WTC11 (cell line): ENCODE data around the gene ZBTB20. TPM values are rescaled to one million over a fixed set of nuclear protein-coding genes. Genes with fewer than 3 reads are reported as not detected.

Experiments used
- ATAC-seq: fragments of 200-7000 bp; cut with Tn5 transposase; 2 replicates; pipeline ENCODE4 v1.10.0; 2021; ENCODE audit warnings: mild to moderate bottlenecking, moderate library complexity
- CTCF ChIA-PET: fragments of 300-600 bp; sonication (Branson Sonifier 250); formaldehyde crosslinking; loops from one replicate; lab custom pipeline; 2021; ENCODE audit warnings: antibody characterized with exemption; lab: Charles Lee
- POLR2A ChIA-PET: fragments of 350-600 bp; sonication (Branson Sonifier 250); formaldehyde crosslinking; loops from one replicate; lab custom pipeline; 2021; ENCODE audit warnings: antibody characterized with exemption; lab: Charles Lee
- DNase-seq: peaks from one replicate; pipeline ENCODE4 v3.0.0; 2021; ENCODE audit warnings: low spot score
- H3K27ac Mint-ChIP-seq: 2 replicates; pipeline ENCODE4 v1.8.0; 2021; ENCODE audit warnings: mixed read lengths
- H3K27me3 Mint-ChIP-seq: 2 replicates; pipeline ENCODE4 v1.8.0; 2021; ENCODE audit warnings: low read depth, mild to moderate bottlenecking, moderate library complexity, mixed read lengths
- H3K36me3 Mint-ChIP-seq: 2 replicates; pipeline ENCODE4 v1.8.0; 2021; ENCODE audit warnings: mixed read lengths
- H3K4me1 Mint-ChIP-seq: 2 replicates; pipeline ENCODE4 v1.8.0; 2022; ENCODE audit warnings: mixed read lengths
- H3K4me3 Mint-ChIP-seq: 2 replicates; pipeline ENCODE4 v1.8.0; 2021; ENCODE audit warnings: mild to moderate bottlenecking, moderate library complexity, mixed read lengths
- H3K9me3 Mint-ChIP-seq: 2 replicates; pipeline ENCODE4 v1.8.0; 2021; ENCODE audit warnings: mixed read lengths
- CBFB ChIP-seq: sonication (generic); formaldehyde crosslinking; IDR thresholded peaks from 2 replicates; pipeline ENCODE4 v1.8.1; 2022; ENCODE audit warnings: mild to moderate bottlenecking, low read depth, missing genetic modification reagents
- ESRRA ChIP-seq: sonication (generic); formaldehyde crosslinking; IDR thresholded peaks from 2 replicates; pipeline ENCODE4 v1.8.1; 2022; ENCODE audit warnings: mild to moderate bottlenecking, missing genetic modification reagents, borderline replicate concordance
- ETV6 ChIP-seq: sonication (generic); formaldehyde crosslinking; IDR thresholded peaks from 2 replicates; pipeline ENCODE4 v1.8.1; 2022; ENCODE audit warnings: mild to moderate bottlenecking, missing genetic modification reagents
- GRHL2 ChIP-seq: fragments of 250-450 bp; sonication (Bioruptor Pico); IDR thresholded peaks from 2 replicates; pipeline ENCODE4 v1.8.0; 2022; ENCODE audit warnings: mild to moderate bottlenecking, moderate library complexity; ENCODE audit not compliant: insufficient replicate concordance, severe bottlenecking
- HMGA2 ChIP-seq: fragments of 250-450 bp; sonication (Bioruptor Pico); IDR thresholded peaks from 2 replicates; pipeline ENCODE4 v1.4.0; 2021; ENCODE audit warnings: mild to moderate bottlenecking, moderate library complexity
- JAZF1 ChIP-seq: fragments of 250-450 bp; sonication (Bioruptor Pico); IDR thresholded peaks from 2 replicates; pipeline ENCODE4 v1.9.0; 2021; ENCODE audit warnings: moderate library complexity, mild to moderate bottlenecking, inconsistent platforms
- KAT7 ChIP-seq: sonication (generic); formaldehyde crosslinking; IDR thresholded peaks from 2 replicates; pipeline ENCODE4 v1.8.1; 2023; ENCODE audit warnings: missing genetic modification reagents, mild to moderate bottlenecking, borderline replicate concordance
- MYBL2 ChIP-seq: sonication (generic); formaldehyde crosslinking; IDR thresholded peaks from 2 replicates; pipeline ENCODE4 v1.8.1; 2023; ENCODE audit warnings: mild to moderate bottlenecking, moderate library complexity, missing genetic modification reagents
- NFE2L1 ChIP-seq: sonication (generic); formaldehyde crosslinking; IDR thresholded peaks from 2 replicates; pipeline ENCODE4 v1.8.1; 2023; ENCODE audit warnings: missing genetic modification reagents
- NR1H2 ChIP-seq: sonication (generic); formaldehyde crosslinking; IDR thresholded peaks from 2 replicates; pipeline ENCODE4 v1.9.0; 2021; ENCODE audit warnings: mild to moderate bottlenecking, moderate library complexity, missing genetic modification reagents
- NR2C2 ChIP-seq: sonication (generic); formaldehyde crosslinking; IDR thresholded peaks from 2 replicates; pipeline ENCODE4 v1.8.0; 2022; ENCODE audit warnings: mild to moderate bottlenecking, missing genetic modification reagents
- NR3C1 ChIP-seq: sonication (generic); formaldehyde crosslinking; conservative IDR thresholded peaks from 2 replicates; pipeline ENCODE4 v1.8.1; 2023; ENCODE audit warnings: low read depth, mild to moderate bottlenecking, missing genetic modification reagents
- SMAD4 ChIP-seq: sonication (generic); formaldehyde crosslinking; IDR thresholded peaks from 2 replicates; pipeline ENCODE4 v1.8.0; 2022; ENCODE audit warnings: mild to moderate bottlenecking, missing genetic modification reagents
- ZNF121 ChIP-seq: sonication (generic); formaldehyde crosslinking; IDR thresholded peaks from 2 replicates; pipeline ENCODE4 v1.8.0; 2023; ENCODE audit warnings: missing genetic modification reagents
- ZNF219 ChIP-seq: sonication (generic); formaldehyde crosslinking; IDR thresholded peaks from 2 replicates; pipeline ENCODE4 v1.8.0; 2023; ENCODE audit warnings: missing genetic modification reagents, mild to moderate bottlenecking, borderline replicate concordance
- ZNF317 ChIP-seq: sonication (generic); formaldehyde crosslinking; IDR thresholded peaks from 2 replicates; pipeline ENCODE4 v1.8.1; 2023; ENCODE audit warnings: low read depth, mild to moderate bottlenecking, moderate library complexity, missing genetic modification reagents, borderline replicate concordance
- ZNF416 ChIP-seq: fragments of 250-450 bp; sonication (Bioruptor Pico); IDR thresholded peaks from 2 replicates; pipeline ENCODE4 v1.9.0; 2021; ENCODE audit warnings: mild to moderate bottlenecking, inconsistent platforms
- ZNF423 ChIP-seq: fragments of 250-450 bp; sonication (Bioruptor Pico); IDR thresholded peaks from 2 replicates; pipeline ENCODE4 v2.1.2; 2022; ENCODE audit warnings: mild to moderate bottlenecking, moderate library complexity
- total RNA-seq: library from RNA; stranded (reverse); gene quantifications from 3 replicates; pipeline ENCODE4 v1.2.3, GENCODE V29; 2021
- TF ChIP-seq, protein P1 (sequence below): fragments of 250-450 bp; sonication (Bioruptor Pico); IDR thresholded peaks from 2 replicates; pipeline ENCODE4 v1.9.0; 2021; ENCODE audit warnings: mild to moderate bottlenecking
- TF ChIP-seq, protein P2 (sequence below): sonication (generic); formaldehyde crosslinking; IDR thresholded peaks from 2 replicates; pipeline ENCODE4 v1.8.0; 2022; ENCODE audit warnings: mild to moderate bottlenecking, missing genetic modification reagents
- TF ChIP-seq, protein P3 (sequence below): sonication (generic); formaldehyde crosslinking; IDR thresholded peaks from 2 replicates; pipeline ENCODE4 v1.8.1; 2023; ENCODE audit warnings: mild to moderate bottlenecking, missing genetic modification reagents, moderate library complexity
- TF ChIP-seq, protein P4 (sequence below): sonication (generic); formaldehyde crosslinking; IDR thresholded peaks from 2 replicates; pipeline ENCODE4 v1.8.1; 2022; ENCODE audit warnings: low read depth, missing genetic modification reagents, borderline replicate concordance
- TF ChIP-seq, protein P5 (sequence below): sonication (generic); formaldehyde crosslinking; IDR thresholded peaks from 2 replicates; pipeline ENCODE4 v1.8.1; 2023; ENCODE audit warnings: mild to moderate bottlenecking, missing genetic modification reagents
- TF ChIP-seq, protein P6 (sequence below): sonication (generic); formaldehyde crosslinking; IDR thresholded peaks from 2 replicates; pipeline ENCODE4 v1.8.1; 2022; ENCODE audit warnings: low read depth, mild to moderate bottlenecking, moderate library complexity, missing genetic modification reagents, borderline replicate concordance
- TF ChIP-seq, protein P7 (sequence below): sonication (generic); formaldehyde crosslinking; IDR thresholded peaks from 2 replicates; pipeline ENCODE4 v1.8.0; 2022; ENCODE audit warnings: mild to moderate bottlenecking, missing genetic modification reagents

ZBTB20 gene
- total RNA-seq, 1 experiment from 2014 or later, result 1.5 TPM

DNA sequence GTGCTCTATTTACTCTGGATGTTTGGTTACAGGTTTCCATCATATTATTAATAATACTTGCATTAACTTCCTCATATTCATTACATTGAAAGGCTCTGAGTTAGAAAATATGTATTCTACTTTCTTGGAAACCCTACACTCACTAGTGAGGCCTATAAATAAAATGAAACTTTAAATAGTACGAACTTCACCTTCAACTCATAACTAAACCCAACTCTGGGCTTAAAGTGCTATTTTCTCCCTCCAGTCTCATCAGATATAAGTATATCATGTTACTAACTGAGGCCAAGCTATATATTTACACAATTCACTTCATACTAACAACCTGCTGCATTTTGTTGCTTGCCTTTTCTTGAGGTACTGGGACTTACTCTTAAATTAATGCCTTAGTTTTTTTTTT is 546.5 kb downstream of the ZBTB20 start:
- ATAC-seq, result no peak
- TF ChIP-seq, protein P1, sequence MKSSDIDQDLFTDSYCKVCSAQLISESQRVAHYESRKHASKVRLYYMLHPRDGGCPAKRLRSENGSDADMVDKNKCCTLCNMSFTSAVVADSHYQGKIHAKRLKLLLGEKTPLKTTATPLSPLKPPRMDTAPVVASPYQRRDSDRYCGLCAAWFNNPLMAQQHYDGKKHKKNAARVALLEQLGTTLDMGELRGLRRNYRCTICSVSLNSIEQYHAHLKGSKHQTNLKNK, result no peak
- TF ChIP-seq ZNF317, result no peak
- no peak for TF ChIP-seq ZNF423 (CRISPR knock-in tag)
- no peak for TF ChIP-seq SMAD4 (CRISPR knock-in tag)
- TF ChIP-seq ZNF416 (CRISPR knock-in tag), result no peak
- no peak for TF ChIP-seq HMGA2
- TF ChIP-seq ETV6, result no peak
- no peak for TF ChIP-seq NR2C2 (CRISPR knock-in tag)
- no peak for TF ChIP-seq KAT7
- TF ChIP-seq CBFB (CRISPR knock-in tag), result no peak
- no peak for TF ChIP-seq NR3C1 (CRISPR knock-in tag)
- TF ChIP-seq, protein P2, sequence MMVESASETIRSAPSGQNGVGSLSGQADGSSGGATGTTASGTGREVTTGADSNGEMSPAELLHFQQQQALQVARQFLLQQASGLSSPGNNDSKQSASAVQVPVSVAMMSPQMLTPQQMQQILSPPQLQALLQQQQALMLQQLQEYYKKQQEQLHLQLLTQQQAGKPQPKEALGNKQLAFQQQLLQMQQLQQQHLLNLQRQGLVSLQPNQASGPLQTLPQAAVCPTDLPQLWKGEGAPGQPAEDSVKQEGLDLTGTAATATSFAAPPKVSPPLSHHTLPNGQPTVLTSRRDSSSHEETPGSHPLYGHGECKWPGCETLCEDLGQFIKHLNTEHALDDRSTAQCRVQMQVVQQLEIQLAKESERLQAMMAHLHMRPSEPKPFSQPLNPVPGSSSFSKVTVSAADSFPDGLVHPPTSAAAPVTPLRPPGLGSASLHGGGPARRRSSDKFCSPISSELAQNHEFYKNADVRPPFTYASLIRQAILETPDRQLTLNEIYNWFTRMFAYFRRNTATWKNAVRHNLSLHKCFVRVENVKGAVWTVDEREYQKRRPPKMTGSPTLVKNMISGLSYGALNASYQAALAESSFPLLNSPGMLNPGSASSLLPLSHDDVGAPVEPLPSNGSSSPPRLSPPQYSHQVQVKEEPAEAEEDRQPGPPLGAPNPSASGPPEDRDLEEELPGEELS (CRISPR knock-in tag), result no peak
- TF ChIP-seq, protein P3, sequence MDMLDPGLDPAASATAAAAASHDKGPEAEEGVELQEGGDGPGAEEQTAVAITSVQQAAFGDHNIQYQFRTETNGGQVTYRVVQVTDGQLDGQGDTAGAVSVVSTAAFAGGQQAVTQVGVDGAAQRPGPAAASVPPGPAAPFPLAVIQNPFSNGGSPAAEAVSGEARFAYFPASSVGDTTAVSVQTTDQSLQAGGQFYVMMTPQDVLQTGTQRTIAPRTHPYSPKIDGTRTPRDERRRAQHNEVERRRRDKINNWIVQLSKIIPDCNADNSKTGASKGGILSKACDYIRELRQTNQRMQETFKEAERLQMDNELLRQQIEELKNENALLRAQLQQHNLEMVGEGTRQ (CRISPR knock-in tag), result no peak
- no peak for TF ChIP-seq JAZF1 (CRISPR knock-in tag)
- no peak for TF ChIP-seq ZNF121 (CRISPR knock-in tag)
- TF ChIP-seq, all 79 proteins: peak for 0
- no peaks in the 10 kb centered on the region for H3K9me3 Mint-ChIP-seq
- no peak overlapping the region for H3K27ac Mint-ChIP-seq
- DNase-seq, result no peak
- no peak overlapping the region for H3K4me3 Mint-ChIP-seq
- POLR2A ChIA-PET, result interaction anchor here (0.7 kb wide), 1 partner anchor 190 kb away, joined by 3 read pairs; no protein-coding TSS in a partner anchor
- H3K4me1 Mint-ChIP-seq, result peaks cover 3% of the 10 kb centered on the region; the same call in 1 of the 2 replicates
- CTCF ChIA-PET, result no interaction called here
- H3K36me3 Mint-ChIP-seq, result no peaks in the 10 kb centered on the region
- H3K27me3 Mint-ChIP-seq, result no peaks in the 10 kb centered on the region

DNA sequence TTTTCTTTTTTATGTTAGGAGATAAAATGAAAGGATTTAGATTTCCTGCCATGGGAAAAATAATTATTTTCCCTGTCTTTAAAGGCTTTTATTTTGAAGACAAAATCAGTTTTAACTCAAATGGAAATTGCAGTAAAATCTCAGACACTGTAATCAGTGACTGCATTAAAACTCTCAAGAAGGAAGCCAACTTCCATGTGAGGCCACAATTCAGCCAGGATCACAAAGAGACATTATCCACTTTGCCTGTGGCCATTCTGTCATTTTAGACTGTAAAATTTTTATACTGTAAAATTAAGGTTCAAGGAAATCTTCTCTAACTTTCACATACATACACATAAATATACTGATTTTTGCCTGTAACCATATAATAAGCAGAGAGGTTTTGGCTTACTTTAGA is 549.2 kb downstream of the ZBTB20 start:
- TF ChIP-seq GRHL2 (CRISPR knock-in tag), result no peak
- H3K9me3 Mint-ChIP-seq, result no peaks in the 10 kb centered on the region
- DNase-seq, result no peak
- peaks cover 3% of the 10 kb centered on the region; the same call in 1 of the 2 replicates for H3K4me1 Mint-ChIP-seq
- ChIA-PET CTCF (interaction anchor here (1.0 to 1.9 kb wide), 3 partner anchors 8 to 150 kb away, joined by 3 to 7 read pairs (median 4); no protein-coding TSS in a partner anchor), POLR2A (no interaction called here)
- H3K36me3 Mint-ChIP-seq, result no peaks in the 10 kb centered on the region
- H3K27ac Mint-ChIP-seq, result no peak overlapping the region
- no peak overlapping the region for H3K4me3 Mint-ChIP-seq
- no peaks in the 10 kb centered on the region for H3K27me3 Mint-ChIP-seq
- ATAC-seq, result no peak

DNA sequence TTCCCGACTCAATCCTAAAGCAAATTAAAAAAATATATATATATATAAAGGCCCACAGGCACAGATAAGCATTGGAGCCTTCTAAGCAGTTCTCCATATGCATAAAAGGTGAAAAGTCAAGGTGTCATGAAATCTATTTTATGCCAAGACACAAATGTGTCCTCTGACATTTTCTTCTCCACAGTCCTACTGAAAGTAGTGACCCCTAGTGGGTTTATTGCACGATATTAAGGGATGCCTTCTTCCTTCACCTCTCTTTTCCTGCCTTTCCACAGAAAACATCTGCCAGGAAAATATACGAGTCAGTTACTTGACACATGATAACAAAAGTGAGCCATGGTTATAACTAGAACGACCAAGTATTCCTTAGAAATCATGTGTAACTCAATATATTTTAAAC is 550.1 kb downstream of the ZBTB20 start:
- ATAC-seq (peak; percentile 71), DNase-seq (no peak)
- Mint-ChIP-seq H3K4me1 (peaks cover 3% of the 10 kb centered on the region; the same call in 1 of the 2 replicates), H3K4me3 (no peak overlapping the region), H3K36me3 (no peaks in the 10 kb centered on the region), H3K27me3 (no peaks in the 10 kb centered on the region), H3K9me3 (no peaks in the 10 kb centered on the region), H3K27ac (no peak overlapping the region)
- ChIA-PET POLR2A (no interaction called here), CTCF (interaction anchor here (0.9 to 1.9 kb wide), 4 partner anchors 9 to 178 kb away, joined by 3 to 7 read pairs (median 4); no protein-coding TSS in a partner anchor)
- no peak for TF ChIP-seq NR3C1 (CRISPR knock-in tag)
- TF ChIP-seq, protein P4, sequence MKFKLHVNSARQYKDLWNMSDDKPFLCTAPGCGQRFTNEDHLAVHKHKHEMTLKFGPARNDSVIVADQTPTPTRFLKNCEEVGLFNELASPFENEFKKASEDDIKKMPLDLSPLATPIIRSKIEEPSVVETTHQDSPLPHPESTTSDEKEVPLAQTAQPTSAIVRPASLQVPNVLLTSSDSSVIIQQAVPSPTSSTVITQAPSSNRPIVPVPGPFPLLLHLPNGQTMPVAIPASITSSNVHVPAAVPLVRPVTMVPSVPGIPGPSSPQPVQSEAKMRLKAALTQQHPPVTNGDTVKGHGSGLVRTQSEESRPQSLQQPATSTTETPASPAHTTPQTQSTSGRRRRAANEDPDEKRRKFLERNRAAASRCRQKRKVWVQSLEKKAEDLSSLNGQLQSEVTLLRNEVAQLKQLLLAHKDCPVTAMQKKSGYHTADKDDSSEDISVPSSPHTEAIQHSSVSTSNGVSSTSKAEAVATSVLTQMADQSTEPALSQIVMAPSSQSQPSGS, result no peak
- TF ChIP-seq HMGA2, result no peak
- TF ChIP-seq, protein P5, sequence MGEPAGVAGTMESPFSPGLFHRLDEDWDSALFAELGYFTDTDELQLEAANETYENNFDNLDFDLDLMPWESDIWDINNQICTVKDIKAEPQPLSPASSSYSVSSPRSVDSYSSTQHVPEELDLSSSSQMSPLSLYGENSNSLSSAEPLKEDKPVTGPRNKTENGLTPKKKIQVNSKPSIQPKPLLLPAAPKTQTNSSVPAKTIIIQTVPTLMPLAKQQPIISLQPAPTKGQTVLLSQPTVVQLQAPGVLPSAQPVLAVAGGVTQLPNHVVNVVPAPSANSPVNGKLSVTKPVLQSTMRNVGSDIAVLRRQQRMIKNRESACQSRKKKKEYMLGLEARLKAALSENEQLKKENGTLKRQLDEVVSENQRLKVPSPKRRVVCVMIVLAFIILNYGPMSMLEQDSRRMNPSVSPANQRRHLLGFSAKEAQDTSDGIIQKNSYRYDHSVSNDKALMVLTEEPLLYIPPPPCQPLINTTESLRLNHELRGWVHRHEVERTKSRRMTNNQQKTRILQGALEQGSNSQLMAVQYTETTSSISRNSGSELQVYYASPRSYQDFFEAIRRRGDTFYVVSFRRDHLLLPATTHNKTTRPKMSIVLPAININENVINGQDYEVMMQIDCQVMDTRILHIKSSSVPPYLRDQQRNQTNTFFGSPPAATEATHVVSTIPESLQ, result no peak
- TF ChIP-seq ETV6, result no peak
- no peak for TF ChIP-seq NFE2L1 (CRISPR knock-in tag)
- TF ChIP-seq, protein P6, sequence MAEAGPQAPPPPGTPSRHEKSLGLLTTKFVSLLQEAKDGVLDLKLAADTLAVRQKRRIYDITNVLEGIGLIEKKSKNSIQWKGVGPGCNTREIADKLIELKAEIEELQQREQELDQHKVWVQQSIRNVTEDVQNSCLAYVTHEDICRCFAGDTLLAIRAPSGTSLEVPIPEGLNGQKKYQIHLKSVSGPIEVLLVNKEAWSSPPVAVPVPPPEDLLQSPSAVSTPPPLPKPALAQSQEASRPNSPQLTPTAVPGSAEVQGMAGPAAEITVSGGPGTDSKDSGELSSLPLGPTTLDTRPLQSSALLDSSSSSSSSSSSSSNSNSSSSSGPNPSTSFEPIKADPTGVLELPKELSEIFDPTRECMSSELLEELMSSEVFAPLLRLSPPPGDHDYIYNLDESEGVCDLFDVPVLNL, result no peak
- TF ChIP-seq KAT7, result no peak
- no peak for TF ChIP-seq MYBL2 (CRISPR knock-in tag)
- no peak for TF ChIP-seq NR1H2 (CRISPR knock-in tag)
- no peak for TF ChIP-seq ZNF219 (CRISPR knock-in tag)
- no peak for TF ChIP-seq ESRRA
- TF ChIP-seq, protein P7, sequence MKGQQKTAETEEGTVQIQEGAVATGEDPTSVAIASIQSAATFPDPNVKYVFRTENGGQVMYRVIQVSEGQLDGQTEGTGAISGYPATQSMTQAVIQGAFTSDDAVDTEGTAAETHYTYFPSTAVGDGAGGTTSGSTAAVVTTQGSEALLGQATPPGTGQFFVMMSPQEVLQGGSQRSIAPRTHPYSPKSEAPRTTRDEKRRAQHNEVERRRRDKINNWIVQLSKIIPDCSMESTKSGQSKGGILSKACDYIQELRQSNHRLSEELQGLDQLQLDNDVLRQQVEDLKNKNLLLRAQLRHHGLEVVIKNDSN, result no peak
